NOMO-1 treated with dmso at 0.1 percent for 144 hours (cell line): ENCODE data around the gene SRP19.
A peak's percentile ranks its signal among the peaks of the same experiment; 100 is the strongest.
"Not testable (repeated sequence)": the region's sequence is repeated elsewhere in the genome, so short reads cannot be mapped to it uniquely, and the experiment has no call there.

Experiments
- DNase-seq: peaks from one replicate; lab custom pipeline; 2025; ENCODE audit not compliant: unreplicated experiment; lab: John Stamatoyannopoulos, UW

SRP19 gene

DNA sequence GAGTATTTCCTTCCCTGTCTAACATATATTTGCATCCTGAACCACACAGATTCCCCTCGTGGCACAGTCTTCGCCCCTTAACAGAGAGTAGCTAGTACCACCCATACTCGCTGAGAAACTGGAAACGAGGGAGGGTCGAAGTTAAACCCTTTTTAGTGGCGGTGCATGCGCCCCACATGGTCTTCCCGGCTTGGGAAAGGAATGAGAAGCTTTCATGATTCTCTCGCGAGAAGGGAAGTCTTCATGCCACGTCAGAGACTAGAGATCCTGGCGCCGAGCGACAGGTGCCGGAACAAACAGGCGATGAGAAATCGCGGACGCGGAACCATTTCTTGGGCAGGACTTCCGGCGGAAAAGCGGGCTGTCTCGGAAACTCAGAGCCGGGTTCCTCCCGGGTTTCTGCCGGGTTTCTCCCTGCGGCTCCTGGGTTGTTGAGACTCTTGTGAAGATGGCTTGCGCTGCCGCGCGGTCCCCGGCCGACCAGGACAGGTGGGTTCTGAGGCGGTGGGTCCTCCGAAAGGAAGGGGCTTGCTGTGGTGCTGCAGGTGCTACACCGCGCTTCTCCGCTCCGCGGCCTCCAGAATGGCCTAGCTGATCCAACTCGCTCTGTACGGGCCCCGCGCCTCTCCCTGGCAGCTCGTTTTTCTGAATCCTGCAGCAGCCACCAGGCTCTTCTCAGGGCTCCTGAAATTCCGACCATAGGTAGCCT, at the start of gene SRP19:
TSS of gene SRP19 (plus strand) at position 359 of the 709 bp plus-strand sequence. CDS start at position 449, 90 bp downstream.
- DNase-seq: peak; percentile 93

DNA sequence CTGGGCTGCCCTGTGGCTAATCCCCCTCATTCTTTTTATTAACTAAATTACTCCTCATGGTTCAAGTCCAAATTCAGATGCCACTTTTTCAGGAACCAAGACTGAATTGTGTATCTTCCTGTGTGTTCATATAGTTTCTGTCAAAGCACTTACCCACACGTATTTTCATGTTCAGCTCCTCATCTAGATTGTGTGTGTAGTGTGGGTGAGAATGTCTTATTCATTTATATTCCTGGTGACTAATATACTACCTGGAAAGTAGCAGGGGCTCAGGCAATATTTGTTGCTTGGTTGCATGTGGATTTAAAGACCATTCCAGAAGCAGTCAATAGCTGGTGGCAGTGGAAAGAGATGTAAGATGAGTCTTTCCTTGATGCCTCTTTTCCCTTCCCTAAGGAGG, 48.5 kb upstream of the SRP19 start:
- no peak for DNase-seq

DNA sequence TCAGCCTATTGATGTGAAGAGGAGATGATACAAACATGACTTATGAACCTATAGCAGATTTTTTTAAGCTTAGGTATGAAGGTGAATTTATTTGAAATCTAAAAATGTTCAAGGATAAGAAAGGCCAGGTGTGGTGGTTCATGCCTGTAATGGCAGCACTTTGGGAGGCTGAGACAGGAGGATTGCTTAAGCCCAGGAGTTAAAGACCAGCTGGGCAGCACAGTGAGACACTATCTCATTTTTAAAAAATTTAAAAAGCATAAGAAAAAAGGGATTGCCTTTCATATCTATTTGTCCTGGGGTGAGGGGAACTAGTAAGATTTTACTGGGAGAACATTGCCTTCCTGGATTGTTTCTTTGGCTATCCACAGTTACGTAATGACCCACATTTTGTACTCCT, 40.8 kb upstream of the SRP19 start:
- no peak for DNase-seq

DNA sequence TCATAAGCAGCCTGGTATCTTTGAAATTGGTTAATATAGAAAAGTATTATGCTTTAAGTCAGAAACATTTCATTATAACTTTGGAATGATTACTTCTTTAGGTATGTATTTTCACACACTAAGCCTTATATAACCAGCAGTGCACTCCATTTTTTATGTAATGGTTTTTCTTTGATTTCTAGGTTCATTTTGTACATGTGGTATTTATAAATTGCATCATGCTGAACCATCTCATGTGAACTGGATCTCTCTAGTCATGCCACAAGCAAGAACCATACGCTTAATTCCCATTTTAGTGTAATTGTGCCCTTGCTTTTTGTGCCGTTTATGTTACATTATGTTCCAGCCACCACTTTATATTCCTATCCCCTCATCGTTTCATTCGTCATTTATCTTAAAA, 38.6 kb upstream of the SRP19 start:
- no peak for DNase-seq

DNA sequence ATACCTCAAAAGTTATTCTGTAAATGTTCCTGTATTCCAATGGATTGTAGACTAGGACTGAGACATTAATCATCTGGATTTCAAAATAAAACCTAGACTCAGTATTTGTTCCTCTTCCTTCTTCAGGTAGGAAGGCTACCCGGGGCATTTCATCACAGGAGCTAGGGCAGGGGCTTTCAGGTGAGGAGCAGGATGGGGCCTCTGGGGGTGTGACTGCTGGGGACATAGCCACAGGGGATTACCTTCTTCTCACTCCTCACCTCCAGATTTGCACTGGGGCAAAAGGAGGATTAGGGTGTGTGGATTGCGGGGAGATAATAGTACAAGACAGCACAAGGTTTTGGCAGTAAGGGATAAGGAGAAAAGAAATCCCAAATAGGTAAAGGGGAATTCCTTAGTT, 37.9 kb upstream of the SRP19 start:
- DNase-seq: no peak

DNA sequence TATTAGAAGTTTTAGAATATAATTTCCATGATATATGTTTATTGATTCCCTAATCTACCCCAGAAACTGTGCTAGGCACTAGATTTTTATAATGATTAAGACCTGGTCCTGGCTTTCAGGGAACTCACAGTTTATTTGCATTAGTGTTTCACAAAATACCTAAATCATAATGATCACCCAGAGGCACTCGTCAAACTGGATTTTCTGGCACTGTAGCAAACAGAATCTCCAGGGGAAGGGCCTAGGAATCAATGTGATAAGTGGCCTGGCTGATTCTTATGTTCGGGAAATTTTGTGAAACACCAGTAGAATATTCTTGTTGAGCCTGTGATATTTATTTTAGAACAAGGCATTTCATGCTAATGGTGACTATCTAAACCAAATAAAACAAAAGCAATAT, 37.4 kb upstream of the SRP19 start:
- DNase-seq: no peak

GRCh38 chr5:112824197-112824596, 36.9 kb upstream of the SRP19 start:
- DNase-seq: no peak

GRCh38 chr5:112830378-112830777, 30.7 kb upstream of the SRP19 start:
- DNase-seq: no peak

DNA sequence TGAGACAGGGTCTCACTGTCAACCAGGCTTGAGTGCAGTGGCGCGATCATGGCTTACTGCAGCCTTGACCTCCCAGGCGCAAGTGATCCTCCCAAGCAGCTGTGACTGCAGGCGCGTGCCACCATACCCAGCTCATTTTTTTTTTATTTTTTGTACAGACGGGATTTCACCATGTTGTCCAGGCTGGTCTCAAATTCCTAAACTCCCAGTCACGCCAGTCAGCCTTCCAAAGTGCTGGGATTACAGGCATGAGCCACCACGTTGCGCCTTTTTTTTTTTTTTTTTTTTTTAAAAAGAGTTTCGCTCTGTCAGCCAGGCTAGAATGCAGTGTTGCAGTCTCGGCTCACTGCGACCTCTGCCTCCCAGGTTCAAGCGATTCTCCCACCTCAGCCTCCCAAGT, 27.1 kb upstream of the SRP19 start:
- DNase-seq: no peak

DNA sequence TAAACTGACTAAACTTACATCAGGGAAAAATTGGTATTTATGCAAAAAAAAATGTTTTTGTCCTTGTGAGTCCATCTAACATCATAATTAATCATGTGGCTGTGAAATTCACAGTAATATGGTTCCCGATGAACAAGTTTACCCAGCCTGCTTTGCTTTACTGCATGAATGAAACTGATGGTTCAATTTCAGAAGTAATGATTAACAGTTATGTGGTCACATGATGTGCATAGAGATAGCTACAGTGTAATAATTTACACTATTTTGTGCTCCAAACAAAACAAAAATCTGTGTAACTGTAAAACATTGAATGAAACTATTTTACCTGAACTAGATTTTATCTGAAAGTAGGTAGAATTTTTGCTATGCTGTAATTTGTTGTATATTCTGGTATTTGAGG, 16.6 kb upstream of the SRP19 start:
- DNase-seq: no peak

DNA sequence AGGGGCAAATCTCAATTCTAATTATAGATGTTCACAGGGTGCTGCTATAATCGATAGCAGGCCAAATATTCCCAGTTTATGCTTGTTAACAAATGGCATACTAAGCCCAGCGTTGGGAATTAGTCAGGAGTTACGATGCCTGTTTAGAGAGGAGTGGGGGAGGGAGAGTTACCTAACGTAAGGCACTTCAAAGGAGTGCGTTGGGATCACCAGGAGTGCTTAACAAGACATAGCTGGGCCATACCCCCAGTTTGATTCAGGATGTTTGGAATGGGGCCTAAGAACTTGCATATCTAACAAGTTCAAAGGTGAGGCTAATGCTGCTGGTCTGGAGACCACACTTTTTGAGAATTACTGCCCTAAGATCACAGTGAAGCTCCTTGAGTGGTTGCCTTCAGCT, 14.5 kb upstream of the SRP19 start:
- DNase-seq: no peak

DNA sequence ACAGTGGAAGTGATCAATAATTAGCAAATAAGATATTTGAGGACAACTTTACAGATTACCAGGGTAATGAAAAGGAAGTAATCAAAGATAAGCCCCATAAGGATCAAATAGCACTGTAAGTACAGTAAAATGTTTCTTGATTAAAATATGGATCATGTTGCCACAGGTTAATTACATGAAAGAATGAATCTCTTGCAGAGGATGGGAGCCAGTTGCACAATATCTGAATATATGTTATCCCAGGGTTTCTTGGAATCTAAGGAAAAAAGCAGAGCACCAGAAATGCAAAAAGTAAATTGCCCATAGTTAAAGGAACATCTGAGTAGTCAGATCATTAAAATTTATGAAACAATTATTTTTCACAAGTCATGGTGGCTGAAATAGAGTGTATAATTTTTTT, 13.8 kb upstream of the SRP19 start:
- DNase-seq: no peak

- peak; percentile 48 for DNase-seq
Measured at GRCh38 chr5:112848116-112848811, 12.8 kb upstream of the SRP19 start.

DNA sequence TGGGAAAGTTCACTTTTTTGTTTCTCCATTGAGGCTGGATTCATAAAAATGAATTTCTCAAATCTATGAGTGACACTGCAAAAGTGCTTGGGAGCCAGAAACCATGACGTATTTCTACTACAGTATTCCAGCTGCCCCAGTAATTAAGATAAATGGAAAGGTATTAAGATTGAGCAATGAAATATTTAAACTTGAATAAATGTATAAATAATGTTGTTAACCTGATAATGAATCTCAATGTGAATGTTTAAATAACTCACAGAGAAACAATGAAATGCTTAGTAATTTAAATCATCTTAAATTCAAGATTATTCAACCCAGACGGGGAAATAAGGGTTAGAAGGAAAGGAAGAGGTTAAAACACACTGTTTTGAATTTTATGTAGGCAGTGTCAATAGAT, 11.2 kb upstream of the SRP19 start:
- DNase-seq: no peak

- no peak for DNase-seq
Measured at GRCh38 chr5:112854651-112855050, 6.4 kb upstream of the SRP19 start.

- no peak for DNase-seq
Measured at GRCh38 chr5:112857866-112858265, 3.2 kb upstream of the SRP19 start.

DNA sequence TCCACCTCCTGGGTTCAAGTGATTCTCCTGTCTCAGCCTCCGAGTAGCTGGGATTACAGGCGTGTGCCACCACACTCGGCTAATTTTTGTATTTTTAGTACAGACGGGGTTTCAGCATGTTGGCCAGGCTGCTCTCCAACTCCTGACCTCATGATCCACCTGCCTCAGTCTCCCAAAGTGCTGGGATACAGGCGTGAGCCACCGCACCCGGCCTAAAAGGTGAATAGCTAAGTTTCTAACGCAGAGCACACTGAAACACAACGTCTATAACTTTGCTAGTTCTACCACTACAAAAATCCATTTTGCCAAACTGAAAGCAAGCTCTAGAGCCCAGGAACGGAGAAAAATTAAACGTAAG, 537 bp upstream of the SRP19 start:
- DNase-seq: not testable (repeated sequence)

GRCh38 chr5:112861638-112861985, 525 bp downstream of the SRP19 start:
- no peak for DNase-seq

DNA sequence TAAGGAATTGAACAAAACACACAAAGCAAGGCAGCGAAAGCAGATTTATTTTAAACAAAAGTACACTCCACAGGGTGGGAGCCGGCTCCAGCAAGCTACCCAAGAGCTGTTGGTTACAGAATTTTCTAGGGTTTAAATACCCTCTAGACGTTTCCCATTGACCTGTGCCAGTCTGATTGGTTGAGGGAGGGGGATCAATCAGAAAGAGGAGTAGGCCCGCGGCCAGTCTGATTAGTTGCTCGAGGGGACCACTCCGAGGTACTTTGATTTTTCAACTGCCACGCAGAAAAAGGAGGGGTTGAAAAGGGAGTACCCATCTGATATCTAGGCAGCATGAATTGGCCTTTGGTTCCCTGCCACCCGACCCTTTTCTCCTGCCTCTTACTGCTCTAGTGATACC, 998 bp downstream of the SRP19 start:
- no peak for DNase-seq

DNA sequence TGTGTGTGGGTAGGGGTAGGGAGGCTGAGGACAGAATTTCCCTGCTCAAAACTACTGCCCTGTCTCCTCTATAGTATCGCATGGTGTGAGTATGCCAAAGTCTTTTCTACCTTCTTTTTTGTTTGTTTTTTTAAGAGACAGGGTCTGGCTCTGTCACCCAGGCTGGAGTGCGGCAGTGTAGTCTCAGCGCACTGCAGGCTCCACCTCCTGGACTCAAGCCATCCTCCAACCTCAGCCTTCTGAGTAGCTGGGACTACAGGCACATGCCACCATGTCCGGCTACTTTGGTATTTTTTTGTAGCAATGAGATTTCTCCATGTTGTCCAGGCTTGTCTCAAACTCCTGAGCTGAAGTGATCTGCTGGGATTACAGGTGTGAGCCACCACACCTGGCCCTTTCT, 2.5 kb downstream of the SRP19 start:
- DNase-seq: no peak

DNA sequence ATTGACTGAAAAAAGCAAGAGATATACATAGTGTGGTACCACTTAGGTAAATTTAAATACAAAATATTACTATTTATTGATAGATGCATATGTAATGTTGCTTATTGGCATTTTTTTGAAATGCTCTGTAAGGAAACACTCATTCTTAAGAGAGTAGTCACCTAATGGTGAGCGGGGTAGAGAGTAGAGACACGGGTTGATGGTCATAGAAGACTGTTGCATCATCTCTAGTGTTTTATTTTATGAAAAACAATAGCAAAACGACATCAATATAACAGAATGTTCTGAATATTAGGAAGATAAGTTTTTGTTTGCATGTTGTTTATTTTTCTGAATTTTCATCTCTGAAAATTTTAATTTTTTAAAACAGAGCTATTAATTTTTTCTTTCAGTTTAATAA, 4.0 kb downstream of the SRP19 start:
- DNase-seq: no peak

DNA sequence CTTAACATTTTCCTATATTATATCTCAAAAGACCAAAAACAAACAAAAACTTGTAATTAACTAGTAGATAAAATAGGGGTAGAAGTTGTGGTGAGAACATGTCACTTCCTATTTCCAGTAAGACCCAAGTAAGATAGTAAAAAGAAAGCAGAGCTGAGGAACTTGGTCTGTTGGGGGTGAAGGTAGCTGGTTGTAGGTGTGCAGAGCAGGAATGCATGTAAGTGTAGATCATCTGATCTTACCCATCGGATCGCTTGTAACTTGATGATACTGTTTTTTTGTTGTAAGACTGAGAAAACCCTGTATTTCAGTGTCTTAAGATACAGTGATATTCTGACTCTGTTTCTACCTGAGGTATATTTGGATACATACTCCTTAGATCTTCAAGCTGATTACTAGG, 5.7 kb downstream of the SRP19 start:
- DNase-seq: no peak

GRCh38 chr5:112867411-112867810, 6.3 kb downstream of the SRP19 start:
- no peak for DNase-seq
